ENCODE results near the gene ATP2A2. TPM values are rescaled to one million over a fixed set of nuclear protein-coding genes. Genes with fewer than 3 reads are reported as not detected.

Gene ATP2A2
- total and polyA plus RNA-seq, 3 experiments from 2014 or later = 4.8 to 199 (median 199) TPM

Other genes with a start within 250 kb of the ATP2A2 start
- gene C12orf76, start 232.7 kb upstream of the ATP2A2 start, total RNA-seq = 10 to 100 TPM; 11.7 to 12.7 TPM
- gene C12orf76, start 232.7 kb upstream of the ATP2A2 start, polyA plus RNA-seq = 17.3 TPM
- 1 to 10 TPM; 3.7 to 4.5 TPM for gene IFT81, start 156.9 kb upstream of the ATP2A2 start, total RNA-seq
- gene IFT81, start 156.9 kb upstream of the ATP2A2 start, polyA plus RNA-seq = 0.35 TPM
- gene ANAPC7, start 122.5 kb downstream of the ATP2A2 start, total RNA-seq = 10 to 100 TPM; 66.7 to 67.1 TPM
- 26.9 TPM for gene ANAPC7, start 122.5 kb downstream of the ATP2A2 start, polyA plus RNA-seq
- gene ARPC3, start 169.1 kb downstream of the ATP2A2 start, total RNA-seq = 100 to 1,000 TPM; 266 to 293 TPM
- 800 TPM for gene ARPC3, start 169.1 kb downstream of the ATP2A2 start, polyA plus RNA-seq
- 10 to 100 TPM; 59.4 TPM for gene GPN3, start 187.0 kb downstream of the ATP2A2 start, total RNA-seq
- gene GPN3, start 187.0 kb downstream of the ATP2A2 start, polyA plus RNA-seq = 33.9 TPM
- 10 to 100 TPM; 43.2 to 44.0 TPM for gene FAM216A, start 187.6 kb downstream of the ATP2A2 start, total RNA-seq
- 9.8 TPM for gene FAM216A, start 187.6 kb downstream of the ATP2A2 start, polyA plus RNA-seq
- gene VPS29, start 220.9 kb downstream of the ATP2A2 start, total RNA-seq = 10 to 100 TPM; 86.4 to 88.3 TPM
- gene VPS29, start 220.9 kb downstream of the ATP2A2 start, polyA plus RNA-seq = 150 TPM
- 1 to 10 TPM in 1 of 2 experiments, under 1 TPM in 1; 0.74 to 1.9 TPM for gene RAD9B, start 221.1 kb downstream of the ATP2A2 start, total RNA-seq
- gene RAD9B, start 221.1 kb downstream of the ATP2A2 start, polyA plus RNA-seq = 0.52 TPM